Common myeloid progenitor, CD34-positive (primary cell): Measurements from ENCODE around the gene HDHD5.

Experiments used
- CTCF ChIA-PET: fragments of 350-600 bp; sonication (Branson Sonifier 250); formaldehyde crosslinking; loops from one replicate; lab custom pipeline; 2021; ENCODE audit warnings: antibody characterized with exemption; lab: Charles Lee
- POLR2A ChIA-PET: fragments of 350-600 bp; sonication (Branson Sonifier 250); formaldehyde crosslinking; loops from one replicate; lab custom pipeline; 2021; ENCODE audit warnings: antibody characterized with exemption; lab: Charles Lee
- DNase-seq, 3 donors: peaks; one replicate each; pipeline versions ENCODE4 v3.0.0 to v3.0.0-alpha.2; 2013
- H3K27ac ChIP-seq, 2 experiments: 1 replicate in 1 of 2; 2 replicates in 1 of 2; pipeline ENCODE4 v1.7.0; 2013; ENCODE audit warnings: inconsistent platforms in 2 of 2, low read length in 2 of 2, mild to moderate bottlenecking in 2 of 2, low read depth in 1 of 2, moderate library complexity in 1 of 2; ENCODE audit not compliant: severe bottlenecking in 2 of 2, insufficient read depth in 1 of 2, poor library complexity in 1 of 2
- H3K27me3 ChIP-seq, 5 experiments: replicated peaks in 2 of 5; 1 replicate in 3 of 5; 2 replicates in 2 of 5; pipeline versions ENCODE4 v1.6.1 to v1.7.0; 2013; ENCODE audit warnings: low read length in 4 of 5, mild to moderate bottlenecking in 2 of 5, moderate library complexity in 2 of 5, inconsistent platforms in 1 of 5; ENCODE audit not compliant: insufficient read depth in 5 of 5, control insufficient read depth in 4 of 5
- H3K36me3 ChIP-seq, 4 experiments: 1 replicate in 2 of 4; 2 replicates in 2 of 4; pipeline versions ENCODE4 v1.6.1 to v1.7.0; 2013; ENCODE audit warnings: low read length in 3 of 4, control low read depth in 1 of 4, mild to moderate bottlenecking in 1 of 4; ENCODE audit not compliant: control insufficient read depth in 4 of 4, insufficient read depth in 4 of 4
- H3K4me1 ChIP-seq, 4 experiments: 1 replicate in 3 of 4; 2 replicates in 1 of 4; pipeline versions ENCODE4 v1.6.1 to v1.7.1; 2013; ENCODE audit warnings: low read length in 3 of 4, mild to moderate bottlenecking in 3 of 4, control low read depth in 1 of 4, inconsistent platforms in 1 of 4, moderate library complexity in 1 of 4; ENCODE audit not compliant: control insufficient read depth in 4 of 4, insufficient read depth in 4 of 4; ENCODE audit errors: control extremely low read depth in 1 of 4
- H3K4me3 ChIP-seq, 7 experiments: 1 replicate in 4 of 7; 2 replicates in 3 of 7; pipeline versions ENCODE4 v1.5.1 to v1.7.0; 2013; ENCODE audit warnings: mild to moderate bottlenecking in 7 of 7, low read length in 6 of 7, moderate library complexity in 6 of 7, inconsistent platforms in 2 of 7, low read depth in 2 of 7, control low read depth in 1 of 7; ENCODE audit not compliant: insufficient read depth in 4 of 7, control insufficient read depth in 1 of 7; ENCODE audit errors: extremely low read depth in 1 of 7
- H3K9me3 ChIP-seq, 5 experiments: 1 replicate in 4 of 5; 2 replicates in 1 of 5; pipeline versions ENCODE4 v1.6.1 to v1.7.1; 2013; ENCODE audit warnings: low read length in 4 of 5, mild to moderate bottlenecking in 2 of 5, inconsistent platforms in 1 of 5, low read depth in 1 of 5, moderate library complexity in 1 of 5; ENCODE audit not compliant: control insufficient read depth in 4 of 5, insufficient read depth in 2 of 5; ENCODE audit errors: control extremely low read depth in 1 of 5
- WGBS: methylation state at CpG from one replicate; pipeline ENCODE4 v1.1.5; 2013; ENCODE audit not compliant: insufficient coverage; 5-methylcytosine and 5-hydroxymethylcytosine counted together

Gene HDHD5

DNA sequence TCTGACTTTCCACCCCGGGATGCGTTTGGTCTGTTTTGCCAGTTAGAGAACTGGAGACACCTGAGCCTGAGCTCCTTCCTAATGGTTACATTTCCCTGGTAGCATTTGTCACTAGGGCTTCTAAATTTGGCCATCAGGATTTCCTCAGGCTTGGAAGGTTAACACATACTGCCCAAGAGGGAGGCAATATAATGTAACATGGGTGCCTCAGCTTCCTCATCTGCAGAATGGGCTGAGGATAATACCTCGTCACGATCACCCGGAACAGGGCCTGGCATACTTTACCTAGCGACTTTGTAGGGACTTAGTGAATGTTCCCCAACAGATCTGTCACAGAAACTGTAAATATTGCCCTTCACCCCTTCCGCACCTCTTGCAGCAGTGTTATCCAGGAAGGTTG, 63.0 kb downstream of the HDHD5 start:
- H3K4me1 ChIP-seq = peaks cover 29 to 70% (median 36%) of the 10 kb centered on the region in 4 experiments
- peaks cover 0 to 45% (median 13%) of the 10 kb centered on the region in 4 experiments for H3K36me3 ChIP-seq
- H3K27me3 ChIP-seq = peaks cover 0 to 3% (median 0%) of the 10 kb centered on the region in 5 experiments
- no peak overlapping the region for H3K27ac ChIP-seq
- 98% methylated on average over 7 of the region's 7 CpGs for WGBS
- no peaks in the 10 kb centered on the region for H3K9me3 ChIP-seq
- no peak for DNase-seq
- ChIA-PET POLR2A (no interaction called here), CTCF (interaction anchor here (0.6 to 2.1 kb wide), 8 partner anchors 11 to 76 kb away, joined by 3 to 8 read pairs (median 4); no protein-coding TSS in a partner anchor)
- no peak overlapping the region for H3K4me3 ChIP-seq

GRCh38 chr22:17095538-17095937, 63.5 kb downstream of the HDHD5 start:
- H3K36me3 ChIP-seq = peaks cover 0 to 40% (median 9%) of the 10 kb centered on the region in 4 experiments
- DNase-seq = no peak
- peaks cover 26 to 70% (median 34%) of the 10 kb centered on the region in 4 experiments for H3K4me1 ChIP-seq
- H3K4me3 ChIP-seq = no peak overlapping the region
- peaks cover 0 to 2% (median 0%) of the 10 kb centered on the region in 5 experiments for H3K27me3 ChIP-seq
- POLR2A ChIA-PET = no interaction called here
- H3K27ac ChIP-seq = no peak overlapping the region
- WGBS = 86% methylated on average over 5 of the region's 6 CpGs
- H3K9me3 ChIP-seq = no peaks in the 10 kb centered on the region
- CTCF ChIA-PET = interaction anchor here (0.9 to 2.1 kb wide), 8 partner anchors 11 to 76 kb away, joined by 3 to 8 read pairs (median 4); no protein-coding TSS in a partner anchor

DNA sequence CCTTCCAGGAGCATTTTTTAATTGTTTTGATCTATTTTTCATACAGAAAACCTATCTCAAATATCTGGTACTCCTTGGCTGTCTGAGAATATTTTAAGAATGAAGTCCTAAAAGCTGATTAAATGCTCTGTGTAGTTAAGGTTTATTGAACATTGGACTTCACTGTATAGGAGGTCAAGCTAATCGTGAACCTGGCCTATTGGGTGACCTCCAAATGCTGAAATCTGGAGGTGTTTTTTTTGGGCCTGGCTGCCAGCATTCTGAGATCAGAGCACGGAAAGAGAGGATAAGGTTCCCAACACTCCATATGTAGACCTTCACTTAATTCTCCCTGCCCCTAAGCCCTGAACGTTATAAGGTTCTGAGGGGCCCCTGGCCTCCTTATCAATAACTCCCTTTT, 66.0 kb downstream of the HDHD5 start:
- H3K4me3 ChIP-seq = no peak overlapping the region
- peaks cover 17 to 68% (median 27%) of the 10 kb centered on the region in 4 experiments for H3K4me1 ChIP-seq
- H3K9me3 ChIP-seq = no peaks in the 10 kb centered on the region
- no peak overlapping the region for H3K27ac ChIP-seq
- DNase-seq = no peak
- ChIA-PET POLR2A (no interaction called here), CTCF (interaction anchor here (1.3 kb wide), 1 partner anchor 29 kb away, joined by 3 read pairs; no protein-coding TSS in a partner anchor)
- WGBS = 100% methylated on average over 3 of the region's 3 CpGs
- H3K36me3 ChIP-seq = peaks cover 0 to 19% (median 0%) of the 10 kb centered on the region in 4 experiments
- H3K27me3 ChIP-seq = peaks cover 0 to 2% (median 0%) of the 10 kb centered on the region in 5 experiments

- Histone ChIP-seq H3K36me3 (peaks cover 0 to 8% (median 0%) of the 10 kb centered on the region in 4 experiments), H3K27ac (no peak overlapping the region), H3K27me3 (peaks cover 0 to 2% (median 0%) of the 10 kb centered on the region in 5 experiments), H3K9me3 (no peaks in the 10 kb centered on the region), H3K4me1 (peaks cover 17 to 68% (median 28%) of the 10 kb centered on the region in 4 experiments), H3K4me3 (no peak overlapping the region)
- CTCF ChIA-PET = interaction anchor here (1.2 kb wide), 1 partner anchor 15 kb away, joined by 3 read pairs; no protein-coding TSS in a partner anchor
- POLR2A ChIA-PET = no interaction called here
- no peak for DNase-seq
- 46% methylated on average over 2 of the region's 4 CpGs for WGBS
Observed at GRCh38 chr22:17091851-17092250, 67.2 kb downstream of the HDHD5 start.

- DNase-seq = no peak
- ChIA-PET POLR2A (no interaction called here), CTCF (no interaction called here)
- Histone ChIP-seq H3K9me3 (no peaks in the 10 kb centered on the region), H3K4me1 (peaks cover 29 to 69% (median 36%) of the 10 kb centered on the region in 4 experiments), H3K27me3 (peaks cover 0 to 4% (median 0%) of the 10 kb centered on the region in 5 experiments), H3K4me3 (no peak overlapping the region), H3K27ac (no peak overlapping the region), H3K36me3 (peaks cover 0 to 7% (median 0%) of the 10 kb centered on the region in 4 experiments)
Observed at GRCh38 chr22:17090550-17090949, 68.5 kb downstream of the HDHD5 start.
